Left lung (tissue), 10 donors: ENCODE measurements around the gene TEX48. TPM values are rescaled to one million over a fixed set of nuclear protein-coding genes. Genes with fewer than 3 reads are reported as not detected.

Source experiments
- ATAC-seq: fragments of 200-7000 bp; cut with Tn5 transposase; one replicate; pipeline ENCODE4 v1.9.1; 2020; ENCODE audit warnings: moderate library complexity
- DNase-seq, 4 donors: peaks; one replicate each; pipeline ENCODE4 v3.0.0-alpha.2; 2013 to 2020
- H3K27ac ChIP-seq, 2 donors: fragments of 200-600 bp; sonication (generic) in 1 of 2; one replicate each; pipeline versions ENCODE4 v1.5.0 to v1.8.0; 2020 to 2021
- H3K27me3 ChIP-seq, 2 donors: fragments of 200-600 bp; sonication (generic) in 1 of 2; one replicate each; pipeline versions ENCODE4 v1.5.0 to v1.8.0; 2020 to 2021
- H3K36me3 ChIP-seq, 2 donors: fragments of 200-600 bp; sonication (generic) in 1 of 2; one replicate each; pipeline versions ENCODE4 v1.5.0 to v1.8.0; 2020 to 2021
- H3K4me1 ChIP-seq, 2 donors: fragments of 200-600 bp; one replicate each; pipeline ENCODE4 v1.8.0; 2021
- H3K4me3 ChIP-seq, 2 donors: fragments of 200-600 bp; sonication (generic) in 1 of 2; one replicate each; pipeline versions ENCODE4 v1.5.0 to v1.8.0; 2020 to 2021; ENCODE audit warnings: mild to moderate bottlenecking in 1 of 2
- H3K9me3 ChIP-seq, 2 donors: fragments of 200-600 bp; sonication (generic) in 1 of 2; one replicate each; pipeline versions ENCODE4 v1.5.0 to v1.8.0; 2020 to 2021
- CTCF ChIP-seq, 2 donors: fragments of 200-600 bp; sonication (generic) in 1 of 2; IDR thresholded peaks; one replicate each; pipeline versions ENCODE4 v1.5.0 to v1.8.0; 2021; ENCODE audit warnings: antibody characterized with exemption in 2 of 2
- intact Hi-C, 2 donors: fragments of 100-400 bp; cut with DNase I; formaldehyde crosslinking; loops; one replicate each; pipeline versions ENCODE4 v1.11.2 to v1.14.2; 2022
- polyA plus RNA-seq, 6 donors: library from polyadenylated mRNA; unstranded; fragments of 120-200 nt; gene quantifications; one replicate each; pipeline ENCODE4 v1.2.1, GENCODE V29; 2013; ENCODE audit not compliant: insufficient read length in 6 of 6
- total RNA-seq, 2 donors: library from RNA; stranded (reverse); fragmentation: NEBNext Ultra II Directional; extraction: Animal tissue kit (Norgen Biotek cat#: 25700); gene quantifications; one replicate each; pipeline ENCODE4 v1.2.1, GENCODE V29; 2021
- donor health status: DM: no; HTN: yes; CAD: no.
- donor health status: DM: no; HTN: no; CAD: no.

Gene TEX48
- total and polyA plus RNA-seq, 8 donors: 0.35 to 0.41 TPM; not detected in 6

- TF ChIP-seq CTCF (IDR thresholded peaks at IDR 0.05): no peak
- DNase-seq: no peak
- no peaks in the 10 kb centered on the region for H3K36me3 ChIP-seq
- no peaks in the 10 kb centered on the region for H3K9me3 ChIP-seq
- ATAC-seq: no peak
- no peak overlapping the region for H3K27ac ChIP-seq
- intact Hi-C loops: no loop called here
- no peaks in the 10 kb centered on the region for H3K27me3 ChIP-seq
- H3K4me1 ChIP-seq: no peaks in the 10 kb centered on the region
- H3K4me3 ChIP-seq: no peak overlapping the region
Measured at GRCh38 chr9:114669961-114670360, 12.0 kb downstream of the TEX48 start.

- DNase-seq (no peak), ATAC-seq (no peak)
- no peak overlapping the region for H3K27ac ChIP-seq
- no peak overlapping the region for H3K4me3 ChIP-seq
- intact Hi-C loops: no loop called here
- H3K36me3 ChIP-seq: no peaks in the 10 kb centered on the region
- H3K9me3 ChIP-seq: no peaks in the 10 kb centered on the region
- H3K4me1 ChIP-seq: no peaks in the 10 kb centered on the region
- no peak for TF ChIP-seq CTCF (IDR thresholded peaks at IDR 0.05)
- H3K27me3 ChIP-seq: peaks cover 0 to 5% of the 10 kb centered on the region in 2 donors
Measured at GRCh38 chr9:114668146-114668545, 13.8 kb downstream of the TEX48 start.

GRCh38 chr9:114666851-114667250 is 15.1 kb downstream of the TEX48 start:
- Histone ChIP-seq H3K36me3 (no peaks in the 10 kb centered on the region), H3K9me3 (no peaks in the 10 kb centered on the region), H3K4me3 (no peak overlapping the region), H3K4me1 (no peaks in the 10 kb centered on the region), H3K27me3 (peaks cover 5 to 9% of the 10 kb centered on the region in 2 donors), H3K27ac (no peak overlapping the region)
- no peak for DNase-seq
- intact Hi-C loops: no loop called here
- ATAC-seq: no peak
- TF ChIP-seq CTCF (IDR thresholded peaks at IDR 0.05): no peak

GRCh38 chr9:114666401-114666800 is 15.6 kb downstream of the TEX48 start:
- Histone ChIP-seq H3K4me1 (no peaks in the 10 kb centered on the region), H3K36me3 (no peaks in the 10 kb centered on the region), H3K4me3 (no peak overlapping the region), H3K9me3 (no peaks in the 10 kb centered on the region), H3K27ac (no peak overlapping the region), H3K27me3 (peaks cover 5 to 11% of the 10 kb centered on the region in 2 donors)
- no peak for ATAC-seq
- no peak for TF ChIP-seq CTCF (IDR thresholded peaks at IDR 0.05)
- no peak for DNase-seq
- intact Hi-C loops: no loop called here

- Histone ChIP-seq H3K27me3 (peaks cover 5 to 11% of the 10 kb centered on the region in 2 donors), H3K36me3 (no peaks in the 10 kb centered on the region), H3K4me3 (no peak overlapping the region), H3K4me1 (no peaks in the 10 kb centered on the region), H3K9me3 (no peaks in the 10 kb centered on the region), H3K27ac (no peak overlapping the region)
- DNase-seq: no peak
- ATAC-seq: no peak
- intact Hi-C loops: no loop called here
- TF ChIP-seq CTCF (IDR thresholded peaks at IDR 0.05): no peak
Measured at GRCh38 chr9:114664181-114664580, 17.8 kb downstream of the TEX48 start.
